GM19438 (cell line): Measurements from ENCODE around the gene CISTR.
"Not testable (repeated sequence)": the region's sequence is repeated elsewhere in the genome, so short reads cannot be mapped to it uniquely, and the experiment has no call there.

Experiments used
- ATAC-seq: cut with Tn5 transposase; IDR thresholded peaks from one replicate; pipeline ENCODE4 v1.9.1; 2021; ENCODE audit warnings: low read depth; ENCODE audit not compliant: unreplicated experiment

CISTR gene

GRCh38 chr12:53765891-53766290 is 14.1 kb upstream of the CISTR start:
- no peak for ATAC-seq

GRCh38 chr12:53764615-53765014 is 12.8 kb upstream of the CISTR start:
- ATAC-seq: no peak

- ATAC-seq: not testable (repeated sequence)
These were observed 11.0 kb upstream of the CISTR start for GRCh38 chr12:53762793-53763192.

- ATAC-seq: no peak
These were observed 9.5 kb upstream of the CISTR start for GRCh38 chr12:53761306-53761705.

- no peak for ATAC-seq
These were observed 7.5 kb upstream of the CISTR start for GRCh38 chr12:53759261-53759660.

GRCh38 chr12:53758730-53759103 is 6.9 kb upstream of the CISTR start:
- ATAC-seq: no peak

- no peak for ATAC-seq
These were observed 6.4 kb upstream of the CISTR start for GRCh38 chr12:53758081-53758729.

- peak; percentile 61 for ATAC-seq
These were observed 5.5 kb upstream of the CISTR start for GRCh38 chr12:53757101-53757770.

- no peak for ATAC-seq
These were observed 4.7 kb upstream of the CISTR start for GRCh38 chr12:53756300-53757100.

GRCh38 chr12:53755893-53756292 is 4.1 kb upstream of the CISTR start:
- ATAC-seq: no peak

- ATAC-seq: no peak
These were observed 3.7 kb upstream of the CISTR start for GRCh38 chr12:53755451-53755891.

- ATAC-seq: no peak
These were observed 3.0 kb upstream of the CISTR start for GRCh38 chr12:53754633-53755264.

- ATAC-seq: no peak
These were observed 2.4 kb upstream of the CISTR start for GRCh38 chr12:53754188-53754585.

- ATAC-seq: no peak
These were observed 842 bp upstream of the CISTR start for GRCh38 chr12:53752621-53753020.

GRCh38 chr12:53752192-53752601 is 418 bp upstream of the CISTR start:
- ATAC-seq: no peak

- no peak for ATAC-seq
These were observed 905 bp downstream of the CISTR start for GRCh38 chr12:53750812-53751335.

- ATAC-seq: no peak
These were observed 1.6 kb downstream of the CISTR start for GRCh38 chr12:53749986-53750811.

- no peak for ATAC-seq
These were observed 3.5 kb downstream of the CISTR start for GRCh38 chr12:53748072-53748840.

- no peak for ATAC-seq
These were observed 4.7 kb downstream of the CISTR start for GRCh38 chr12:53747095-53747494.
